Measurements from ENCODE around the gene NDNF.

GRCh38 chr4:121088867-121089266, 16.5 kb upstream of the NDNF start:
- TF ChIP-seq CTCF (conservative IDR thresholded peaks at IDR 0.05; ENCODE audit: low read depth, low read length) (no peak), EZH2 (IDR thresholded peaks at IDR 0.05; ENCODE audit: low read length, unreplicated experiment) (no peak)
